ENCODE results near the gene ZNF746. TPM values are rescaled to one million over a fixed set of nuclear protein-coding genes. Genes with fewer than 3 reads are reported as not detected.

The ZNF746 gene
- polyA plus RNA-seq, 3 donors, result 7.5 to 25.6 (median 8.1) TPM

DNA sequence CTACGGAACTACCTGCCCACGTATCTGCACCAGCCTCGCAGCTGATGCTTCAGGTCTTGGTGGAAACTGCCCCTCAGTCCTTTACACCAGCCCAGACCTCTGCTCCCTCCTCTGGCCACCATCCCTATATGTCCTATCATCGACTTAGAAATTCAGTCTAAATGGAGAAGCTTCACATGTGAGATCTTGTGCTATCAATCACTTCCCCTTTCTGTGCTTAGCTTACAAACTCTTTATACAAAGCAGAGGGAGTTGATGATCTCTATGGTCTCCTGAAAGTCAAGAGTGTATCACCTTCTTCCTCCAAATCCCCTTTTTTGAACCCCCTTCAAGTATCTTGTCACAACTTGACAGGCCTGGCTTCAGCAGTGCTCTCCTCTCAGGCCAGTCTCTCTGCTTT lies 67.4 kb downstream of the ZNF746 start:
- no peaks in the 10 kb centered on the region for H3K4me1 ChIP-seq (ENCODE audit: control insufficient read depth in 1 of 2, insufficient read depth in 2 of 2, low read length in 2 of 2)
- 95% methylated on average over 3 of the region's 4 CpGs for WGBS (ENCODE audit: insufficient coverage)
- no peak overlapping the region for H3K27ac ChIP-seq (ENCODE audit: low read depth in 1 of 2, low read length in 2 of 2)
- TF ChIP-seq, protein P1, sequence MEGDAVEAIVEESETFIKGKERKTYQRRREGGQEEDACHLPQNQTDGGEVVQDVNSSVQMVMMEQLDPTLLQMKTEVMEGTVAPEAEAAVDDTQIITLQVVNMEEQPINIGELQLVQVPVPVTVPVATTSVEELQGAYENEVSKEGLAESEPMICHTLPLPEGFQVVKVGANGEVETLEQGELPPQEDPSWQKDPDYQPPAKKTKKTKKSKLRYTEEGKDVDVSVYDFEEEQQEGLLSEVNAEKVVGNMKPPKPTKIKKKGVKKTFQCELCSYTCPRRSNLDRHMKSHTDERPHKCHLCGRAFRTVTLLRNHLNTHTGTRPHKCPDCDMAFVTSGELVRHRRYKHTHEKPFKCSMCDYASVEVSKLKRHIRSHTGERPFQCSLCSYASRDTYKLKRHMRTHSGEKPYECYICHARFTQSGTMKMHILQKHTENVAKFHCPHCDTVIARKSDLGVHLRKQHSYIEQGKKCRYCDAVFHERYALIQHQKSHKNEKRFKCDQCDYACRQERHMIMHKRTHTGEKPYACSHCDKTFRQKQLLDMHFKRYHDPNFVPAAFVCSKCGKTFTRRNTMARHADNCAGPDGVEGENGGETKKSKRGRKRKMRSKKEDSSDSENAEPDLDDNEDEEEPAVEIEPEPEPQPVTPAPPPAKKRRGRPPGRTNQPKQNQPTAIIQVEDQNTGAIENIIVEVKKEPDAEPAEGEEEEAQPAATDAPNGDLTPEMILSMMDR (IDR thresholded peaks at IDR 0.05), result no peak
- peaks cover 21 to 40% of the 10 kb centered on the region in 2 donors for H3K36me3 ChIP-seq (replicated peaks in 1 of 2; ENCODE audit: control insufficient read depth in 1 of 2, insufficient read depth in 2 of 2, low read length in 2 of 2)
- no peak overlapping the region for H3K4me2 ChIP-seq (replicated peaks; ENCODE audit: extremely low read depth, low read length, poor library complexity, severe bottlenecking)
- no peaks in the 10 kb centered on the region for H4K20me1 ChIP-seq (ENCODE audit: insufficient read depth, low read length)
- no peaks in the 10 kb centered on the region for H3K27me3 ChIP-seq (ENCODE audit: control insufficient read depth in 2 of 2, insufficient read depth in 2 of 2, low read length in 2 of 2)
- Mint-ChIP-seq H3K4me3 (no peak overlapping the region), H3K27ac (no peak overlapping the region), H3K9me3 (peaks cover 4 to 14% (median 12%) of the 10 kb centered on the region in 7 donors), H3K36me3 (peaks cover 32 to 44% of the 10 kb centered on the region in 2 donors), H3K27me3 (ENCODE audit: low read depth in 3 of 3) (peaks cover 0 to 4% (median 0%) of the 10 kb centered on the region in 3 donors), H3K4me1 (no peaks in the 10 kb centered on the region)
- H3K4me3 ChIP-seq (replicated peaks in 1 of 3; ENCODE audit: low read depth in 2 of 3, low read length in 3 of 3), result no peak overlapping the region
- H2AFZ ChIP-seq (ENCODE audit: insufficient read depth, low read depth, low read length, poor library complexity, severe bottlenecking), result no peak overlapping the region
- H3K9ac ChIP-seq (ENCODE audit: insufficient read depth, low read length, poor library complexity, severe bottlenecking), result no peak overlapping the region
- H3K9me3 ChIP-seq (replicated peaks in 1 of 2; ENCODE audit: control insufficient read depth in 1 of 2, insufficient read depth in 1 of 2, low read length in 2 of 2), result peaks cover 14% of the 10 kb centered on the region in 2 donors
- H3K79me2 ChIP-seq (ENCODE audit: insufficient read depth, low read length), result no peaks in the 10 kb centered on the region
- DNase-seq, result no peak
- intact Hi-C loops (cut with micrococcal nuclease), result no loop called here

DNA sequence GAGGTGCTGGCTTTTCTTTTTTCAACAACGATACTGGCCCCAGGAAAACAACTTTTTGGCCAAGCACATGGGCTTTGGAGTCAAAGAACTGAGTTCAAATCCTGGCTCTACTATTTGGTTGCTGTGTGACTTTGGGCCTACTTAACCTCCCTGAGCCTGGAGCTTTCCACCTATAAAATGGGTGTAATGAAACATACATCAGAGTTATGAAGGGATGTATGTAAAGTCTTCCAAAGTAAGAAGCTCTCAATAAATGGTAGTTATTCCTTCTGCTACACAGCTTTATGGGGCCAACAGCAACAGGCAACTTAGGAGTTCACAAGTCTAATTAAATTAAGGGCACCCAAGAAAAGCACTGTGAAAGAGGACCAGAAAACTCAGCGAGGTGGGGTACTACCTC lies 69.7 kb downstream of the ZNF746 start:
- Histone ChIP-seq H3K4me1 (ENCODE audit: control insufficient read depth in 1 of 2, insufficient read depth in 2 of 2, low read length in 2 of 2) (peaks cover 8% of the 10 kb centered on the region in 2 donors), H3K4me3 (replicated peaks in 1 of 3; ENCODE audit: low read depth in 2 of 3, low read length in 3 of 3) (no peak overlapping the region), H3K9ac (ENCODE audit: insufficient read depth, low read length, poor library complexity, severe bottlenecking) (no peak overlapping the region), H3K4me2 (replicated peaks; ENCODE audit: extremely low read depth, low read length, poor library complexity, severe bottlenecking) (no peak overlapping the region), H3K27me3 (ENCODE audit: control insufficient read depth in 2 of 2, insufficient read depth in 2 of 2, low read length in 2 of 2) (peaks cover 7 to 15% of the 10 kb centered on the region in 2 donors), H2AFZ (ENCODE audit: insufficient read depth, low read depth, low read length, poor library complexity, severe bottlenecking) (no peak overlapping the region), H3K36me3 (replicated peaks in 1 of 2; ENCODE audit: control insufficient read depth in 1 of 2, insufficient read depth in 2 of 2, low read length in 2 of 2) (peaks cover 12 to 17% of the 10 kb centered on the region in 2 donors), H3K27ac (ENCODE audit: low read depth in 1 of 2, low read length in 2 of 2) (no peak overlapping the region), H4K20me1 (ENCODE audit: insufficient read depth, low read length) (no peaks in the 10 kb centered on the region), H3K9me3 (replicated peaks in 1 of 2; ENCODE audit: control insufficient read depth in 1 of 2, insufficient read depth in 1 of 2, low read length in 2 of 2) (peaks cover 11 to 12% of the 10 kb centered on the region in 2 donors), H3K79me2 (ENCODE audit: insufficient read depth, low read length) (no peaks in the 10 kb centered on the region)
- peaks cover 11 to 22% (median 13%) of the 10 kb centered on the region in 3 donors for H3K27me3 Mint-ChIP-seq (ENCODE audit: low read depth in 3 of 3)
- no peak overlapping the region for H3K4me3 Mint-ChIP-seq
- peaks cover 19 to 23% of the 10 kb centered on the region in 2 donors for H3K36me3 Mint-ChIP-seq
- no peak overlapping the region for H3K27ac Mint-ChIP-seq
- TF ChIP-seq, protein P1 (IDR thresholded peaks at IDR 0.05), result no peak
- WGBS (ENCODE audit: insufficient coverage), result no CpG with 5 or more reads among the region's 2 CpGs
- intact Hi-C loops (cut with micrococcal nuclease), result loop anchor here in 1 of 2 donors (10.0 kb wide), 1 partner anchor 197 kb away; no protein-coding TSS in a partner anchor
- no peak for DNase-seq
- peaks cover 4 to 14% (median 11%) of the 10 kb centered on the region in 7 donors for H3K9me3 Mint-ChIP-seq
- H3K4me1 Mint-ChIP-seq, result peaks cover 8% of the 10 kb centered on the region

All from CD14-positive monocyte (primary cell).